ENCODE data around the gene CRIM1.

GRCh38 chr2:36411962-36412444, 56.4 kb downstream of the CRIM1 start:
- TF ChIP-seq CTCF (IDR thresholded peaks at IDR 0.05) (no peak), EP300 (IDR thresholded peaks at IDR 0.05) (no peak), POLR2AphosphoS5 (IDR thresholded peaks at IDR 0.05) (no peak)

All from upper lobe of left lung (tissue), 4 donors.